SU-DHL-6 (cell line): ENCODE results near the gene KCNN1.

ENCODE experiments used
- CTCF ChIP-seq: fragments of 200-600 bp; sonication (generic); IDR thresholded peaks from one replicate; pipeline ENCODE4 v1.5.1; 2017; ENCODE audit warnings: antibody characterized with exemption, mild to moderate bottlenecking, low read length, moderate library complexity; ENCODE audit not compliant: insufficient read depth, poor library complexity, severe bottlenecking
- EZH2phosphoT487 ChIP-seq: fragments of 200-600 bp; sonication (generic), shearing (Covaris generic); conservative IDR thresholded peaks from 2 replicates; pipeline ENCODE4 v1.6.1; 2018; ENCODE audit warnings: mild to moderate bottlenecking, antibody characterized with exemption, low read length, moderate library complexity, mixed read lengths

- TF ChIP-seq CTCF (no peak), EZH2phosphoT487 (no peak)
These were observed 26.3 kb downstream of the KCNN1 start for GRCh38 chr19:17993076-17993813.
